Mesenchymal stem cell (in vitro differentiated cells and primary cell): ENCODE results near the gene TERF2IP.

Source experiments
- DNase-seq: peaks from one replicate; pipeline ENCODE4 v3.0.0-alpha.2; 2013
- H2AFZ ChIP-seq: one replicate; pipeline ENCODE4 v1.6.1; 2013; ENCODE audit warnings: low read depth, mild to moderate bottlenecking, control low read depth, inconsistent platforms, low read length, moderate library complexity
- H2AK5ac ChIP-seq: 2 replicates; pipeline ENCODE4 v1.6.1; 2013; ENCODE audit warnings: low read length, moderate library complexity, mild to moderate bottlenecking, inconsistent platforms; ENCODE audit not compliant: severe bottlenecking
- H2BK120ac ChIP-seq: one replicate; pipeline ENCODE4 v1.6.1; 2013; ENCODE audit warnings: low read depth, mild to moderate bottlenecking, inconsistent platforms, low read length, moderate library complexity
- H2BK12ac ChIP-seq, 2 experiments: one replicate each; pipeline ENCODE4 v1.6.1; 2013; ENCODE audit warnings: inconsistent platforms in 2 of 2, low read length in 2 of 2, mild to moderate bottlenecking in 2 of 2, moderate library complexity in 2 of 2, control low read depth in 1 of 2
- H2BK15ac ChIP-seq: one replicate; pipeline ENCODE4 v1.6.1; 2013; ENCODE audit warnings: mild to moderate bottlenecking, low read depth, inconsistent platforms; ENCODE audit not compliant: poor library complexity, severe bottlenecking
- H2BK5ac ChIP-seq: 2 replicates; pipeline ENCODE4 v1.6.1; 2013; ENCODE audit warnings: low read depth, mild to moderate bottlenecking, low read length, control low read depth, inconsistent platforms; ENCODE audit not compliant: poor library complexity, severe bottlenecking
- H3K14ac ChIP-seq, 2 experiments: one replicate each; pipeline ENCODE4 v1.6.1; 2013; ENCODE audit warnings: inconsistent platforms in 2 of 2, low read length in 2 of 2, control low read depth in 1 of 2, mild to moderate bottlenecking in 1 of 2, moderate library complexity in 1 of 2
- H3K18ac ChIP-seq, 2 experiments: one replicate each; pipeline ENCODE4 v1.6.1; 2013; ENCODE audit warnings: inconsistent platforms in 2 of 2, low read length in 2 of 2, control low read depth in 1 of 2, low read depth in 1 of 2, mild to moderate bottlenecking in 1 of 2
- H3K23ac ChIP-seq, 2 experiments: one replicate each; pipeline ENCODE4 v1.6.1; 2013; ENCODE audit warnings: inconsistent platforms in 2 of 2, low read length in 2 of 2, mild to moderate bottlenecking in 2 of 2, moderate library complexity in 2 of 2, control low read depth in 1 of 2
- H3K27ac ChIP-seq: 2 replicates; pipeline ENCODE4 v1.5.1; 2013; ENCODE audit warnings: mild to moderate bottlenecking, moderate library complexity, low read length, control low read depth, inconsistent platforms; ENCODE audit not compliant: poor library complexity, severe bottlenecking
- H3K27me3 ChIP-seq, 2 experiments: 2 replicates each; pipeline versions ENCODE4 v1.6.1 to v1.7.0; 2013; ENCODE audit warnings: low read length in 2 of 2, mild to moderate bottlenecking in 2 of 2, moderate library complexity in 2 of 2, control low read depth in 1 of 2, inconsistent platforms in 1 of 2; ENCODE audit not compliant: control insufficient read depth in 1 of 2, insufficient read depth in 1 of 2
- H3K36me3 ChIP-seq, 2 experiments: 2 replicates each; pipeline versions ENCODE4 v1.6.1 to v1.7.0; 2013; ENCODE audit warnings: low read length in 2 of 2, control low read depth in 1 of 2, inconsistent platforms in 1 of 2, low read depth in 1 of 2, mild to moderate bottlenecking in 1 of 2; ENCODE audit not compliant: insufficient read depth in 2 of 2, control insufficient read depth in 1 of 2
- H3K4ac ChIP-seq, 2 experiments: one replicate each; pipeline ENCODE4 v1.6.1; 2013; ENCODE audit warnings: inconsistent platforms in 2 of 2, low read length in 2 of 2, mild to moderate bottlenecking in 2 of 2, moderate library complexity in 2 of 2, control low read depth in 1 of 2, low read depth in 1 of 2
- H3K4me1 ChIP-seq: 2 replicates; pipeline ENCODE4 v1.6.1; 2013; ENCODE audit warnings: low read depth, low read length, control low read depth; ENCODE audit not compliant: control insufficient read depth, insufficient read depth
- H3K4me2 ChIP-seq: 2 replicates; pipeline ENCODE4 v1.6.1; 2013; ENCODE audit warnings: low read length, mild to moderate bottlenecking, inconsistent platforms; ENCODE audit not compliant: poor library complexity, severe bottlenecking
- H3K4me3 ChIP-seq, 2 experiments: 2 replicates each; pipeline versions ENCODE4 v1.5.1 to v1.7.0; 2013; ENCODE audit warnings: low read length in 2 of 2, mild to moderate bottlenecking in 2 of 2, control low read depth in 1 of 2, low read depth in 1 of 2; ENCODE audit not compliant: insufficient read depth in 1 of 2
- H3K79me1 ChIP-seq: replicated peaks from 2 replicates; pipeline ENCODE4 v1.6.1; 2013; ENCODE audit warnings: mild to moderate bottlenecking, control low read depth, low read length, inconsistent platforms; ENCODE audit not compliant: poor library complexity, severe bottlenecking
- H3K9ac ChIP-seq: 2 replicates; pipeline ENCODE4 v1.7.0; 2013; ENCODE audit warnings: mild to moderate bottlenecking, low read length, moderate library complexity
- H3K9me3 ChIP-seq: 2 replicates; pipeline ENCODE4 v1.7.0; 2013; ENCODE audit warnings: mild to moderate bottlenecking, low read length; ENCODE audit not compliant: control insufficient read depth
- H4K8ac ChIP-seq: one replicate; pipeline ENCODE4 v1.6.1; 2013; ENCODE audit warnings: inconsistent platforms, mild to moderate bottlenecking, low read length, moderate library complexity
- H4K91ac ChIP-seq: one replicate; pipeline ENCODE4 v1.6.1; 2013; ENCODE audit warnings: mild to moderate bottlenecking, low read length, inconsistent platforms
- WGBS: methylation state at CpG from one replicate; pipeline ENCODE4 v1.1.7; 2013; ENCODE audit warnings: mixed read lengths; 5-methylcytosine and 5-hydroxymethylcytosine counted together

TERF2IP gene

GRCh38 chr16:75660726-75661302, 13.2 kb downstream of the TERF2IP start:
- H2BK15ac ChIP-seq, result no peak overlapping the region
- no peak for DNase-seq
- 95% methylated on average over 2 of the region's 4 CpGs for WGBS
- H2AK5ac ChIP-seq, result no peak overlapping the region
- no peaks in the 10 kb centered on the region for H3K27me3 ChIP-seq
- no peak overlapping the region for H3K23ac ChIP-seq
- no peak overlapping the region for H2AFZ ChIP-seq
- no peak overlapping the region for H3K4ac ChIP-seq
- no peak overlapping the region for H3K18ac ChIP-seq
- H3K79me1 ChIP-seq, result peaks cover 17% of the 10 kb centered on the region
- no peak overlapping the region for H3K4me2 ChIP-seq
- no peak overlapping the region for H3K14ac ChIP-seq
- H2BK12ac ChIP-seq, result no peak overlapping the region
- peaks cover 20 to 57% of the 10 kb centered on the region in 2 experiments for H3K36me3 ChIP-seq
- H3K4me3 ChIP-seq, result no peak overlapping the region
- no peak overlapping the region for H3K9ac ChIP-seq
- H4K91ac ChIP-seq, result no peak overlapping the region
- H3K4me1 ChIP-seq, result no peaks in the 10 kb centered on the region
- no peak overlapping the region for H2BK5ac ChIP-seq
- no peak overlapping the region for H3K27ac ChIP-seq
- no peak overlapping the region for H4K8ac ChIP-seq
- no peaks in the 10 kb centered on the region for H3K9me3 ChIP-seq
- H2BK120ac ChIP-seq, result no peak overlapping the region

GRCh38 chr16:75667503-75667902, 19.9 kb downstream of the TERF2IP start:
- H4K91ac ChIP-seq, result no peak overlapping the region
- no peak overlapping the region for H2BK15ac ChIP-seq
- no peak overlapping the region for H2AK5ac ChIP-seq
- no peak overlapping the region for H3K9ac ChIP-seq
- no peak for DNase-seq
- H3K79me1 ChIP-seq, result no peaks in the 10 kb centered on the region
- no peak overlapping the region for H3K4ac ChIP-seq
- H3K27me3 ChIP-seq, result no peaks in the 10 kb centered on the region
- peaks cover 0 to 4% of the 10 kb centered on the region in 2 experiments for H3K36me3 ChIP-seq
- H2BK12ac ChIP-seq, result no peak overlapping the region
- H3K4me1 ChIP-seq, result no peaks in the 10 kb centered on the region
- H3K27ac ChIP-seq, result no peak overlapping the region
- no peak overlapping the region for H3K14ac ChIP-seq
- no peak overlapping the region for H4K8ac ChIP-seq
- H3K23ac ChIP-seq, result no peak overlapping the region
- no peak overlapping the region for H3K4me2 ChIP-seq
- no peak overlapping the region for H3K18ac ChIP-seq
- no peak overlapping the region for H2BK5ac ChIP-seq
- H2AFZ ChIP-seq, result no peak overlapping the region
- no peak overlapping the region for H3K4me3 ChIP-seq
- no peaks in the 10 kb centered on the region for H3K9me3 ChIP-seq
- H2BK120ac ChIP-seq, result no peak overlapping the region

GRCh38 chr16:75676909-75677308, 29.3 kb downstream of the TERF2IP start, which contains the start of gene CPHXL2:
Gene CPHXL2, minus strand, starts transcription at chr16:75677009. Its CDS starts 10 bp downstream, at chr16:75676999.
- Histone ChIP-seq H2AK5ac (no peak within 1 kb of the TSS), H3K79me1 (no peaks in the 10 kb centered on the region), H3K18ac (no peak within 1 kb of the TSS), H3K9ac (no peak within 1 kb of the TSS), H3K4me1 (no peaks in the 10 kb centered on the region), H4K91ac (no peak within 1 kb of the TSS), H3K27ac (no peak within 1 kb of the TSS), H2BK5ac (no peak within 1 kb of the TSS), H2AFZ (no peak within 1 kb of the TSS), H3K4me3 (no peak within 1 kb of the TSS), H2BK12ac (no peak within 1 kb of the TSS), H3K27me3 (no peaks in the 10 kb centered on the region), H3K36me3 (no peaks in the 10 kb centered on the region), H2BK15ac (no peak within 1 kb of the TSS), H3K23ac (no peak within 1 kb of the TSS), H3K14ac (no peak within 1 kb of the TSS), H3K9me3 (no peaks in the 10 kb centered on the region), H4K8ac (no peak within 1 kb of the TSS), H3K4ac (no peak within 1 kb of the TSS), H2BK120ac (no peak within 1 kb of the TSS), H3K4me2 (no peak within 1 kb of the TSS)
- 97% methylated on average over 3 of the region's 4 CpGs for WGBS
- no peak for DNase-seq

GRCh38 chr16:75679366-75679765, 31.8 kb downstream of the TERF2IP start:
- H2AK5ac ChIP-seq, result no peak overlapping the region
- H4K91ac ChIP-seq, result no peak overlapping the region
- H3K4me3 ChIP-seq, result no peak overlapping the region
- no peaks in the 10 kb centered on the region for H3K36me3 ChIP-seq
- no peak overlapping the region for H2BK15ac ChIP-seq
- no peak overlapping the region for H3K9ac ChIP-seq
- DNase-seq, result no peak
- WGBS, result 90% methylated on average over 5 of the region's 5 CpGs
- no peaks in the 10 kb centered on the region for H3K27me3 ChIP-seq
- no peak overlapping the region for H3K23ac ChIP-seq
- H2BK5ac ChIP-seq, result no peak overlapping the region
- no peak overlapping the region for H3K14ac ChIP-seq
- H2AFZ ChIP-seq, result no peak overlapping the region
- no peaks in the 10 kb centered on the region for H3K79me1 ChIP-seq
- H3K9me3 ChIP-seq, result peaks cover 9% of the 10 kb centered on the region
- no peak overlapping the region for H3K4ac ChIP-seq
- H4K8ac ChIP-seq, result no peak overlapping the region
- no peaks in the 10 kb centered on the region for H3K4me1 ChIP-seq
- H3K18ac ChIP-seq, result no peak overlapping the region
- H3K4me2 ChIP-seq, result no peak overlapping the region
- H3K27ac ChIP-seq, result no peak overlapping the region
- no peak overlapping the region for H2BK12ac ChIP-seq
- H2BK120ac ChIP-seq, result no peak overlapping the region
